ENCODE results near the gene YAP1.

The YAP1 gene

GRCh38 chr11:102179371-102179770 is 69.1 kb downstream of the YAP1 start:
- no peak for DNase-seq (ENCODE audit: low read depth)

GRCh38 chr11:102184269-102184987 is 74.2 kb downstream of the YAP1 start:
- no peak overlapping the region for H3K4me3 ChIP-seq (ENCODE audit: low read depth, low read length)
- TF ChIP-seq CTCF (IDR thresholded peaks at IDR 0.05; ENCODE audit: low read depth, low read length, missing control alignments) = no peak
- no peak for DNase-seq (ENCODE audit: low read depth)

More at GRCh38 chr11:102179371-102179770, 69.1 kb downstream of the YAP1 start:
- no peak for TF ChIP-seq CTCF (IDR thresholded peaks at IDR 0.05; ENCODE audit: low read depth, low read length, missing control alignments)
- H3K4me3 ChIP-seq (ENCODE audit: low read depth, low read length) = no peak overlapping the region

GRCh38 chr11:102186551-102187191 is 76.4 kb downstream of the YAP1 start:
- DNase-seq (ENCODE audit: low read depth) = no peak
- no peak overlapping the region for H3K4me3 ChIP-seq (ENCODE audit: low read depth, low read length)

GRCh38 chr11:102187416-102188151 is 77.3 kb downstream of the YAP1 start:
- H3K4me3 ChIP-seq (ENCODE audit: low read depth, low read length) = no peak overlapping the region
- no peak for TF ChIP-seq CTCF (IDR thresholded peaks at IDR 0.05; ENCODE audit: low read depth, low read length, missing control alignments)
- DNase-seq (ENCODE audit: low read depth) = no peak

More at GRCh38 chr11:102186551-102187191, 76.4 kb downstream of the YAP1 start:
- TF ChIP-seq CTCF (IDR thresholded peaks at IDR 0.05; ENCODE audit: low read depth, low read length, missing control alignments) = no peak

- TF ChIP-seq CTCF (IDR thresholded peaks at IDR 0.05; ENCODE audit: low read depth, low read length, missing control alignments) = no peak
- no peak overlapping the region for H3K4me3 ChIP-seq (ENCODE audit: low read depth, low read length)
- DNase-seq (ENCODE audit: low read depth) = no peak
These were observed 78.2 kb downstream of the YAP1 start for GRCh38 chr11:102188488-102188887.

GRCh38 chr11:102191832-102192231 is 81.6 kb downstream of the YAP1 start:
- no peak for TF ChIP-seq CTCF (IDR thresholded peaks at IDR 0.05; ENCODE audit: low read depth, low read length, missing control alignments)
- no peak overlapping the region for H3K4me3 ChIP-seq (ENCODE audit: low read depth, low read length)
- DNase-seq (ENCODE audit: low read depth) = no peak
